GM13976 (cell line): ENCODE results near the gene CCNYL1.

Experiments used
- DNase-seq: peaks from one replicate; pipeline ENCODE4 v3.0.0; 2012; ENCODE audit warnings: low spot score
- CTCF ChIP-seq: IDR thresholded peaks from 2 replicates; pipeline ENCODE4 v1.5.1; 2012; ENCODE audit warnings: borderline replicate concordance, mild to moderate bottlenecking; ENCODE audit not compliant: insufficient read depth; ENCODE audit errors: extremely low read depth, missing control alignments, control extremely low read depth
- in situ Hi-C: fragments of 300-500 bp; cut with MboI; formaldehyde crosslinking; loops from one replicate; pipeline ENCODE4 v1.12.0; 2022; ENCODE audit warnings: low sequenced_read_pairs, mixed read lengths, inconsistent platforms; ENCODE audit not compliant: unreplicated experiment

CCNYL1 gene

GRCh38 chr2:207801259-207801658 is 89.8 kb downstream of the CCNYL1 start:
- TF ChIP-seq CTCF = no peak
- DNase-seq = no peak
- in situ Hi-C loops = no loop called here

- in situ Hi-C loops = no loop called here
- TF ChIP-seq CTCF = no peak
- DNase-seq = no peak
These were observed 91.2 kb downstream of the CCNYL1 start for GRCh38 chr2:207802650-207803049.
